GM18517 (cell line): ENCODE data around the gene FTCD.

Experiments used
- ATAC-seq: cut with Tn5 transposase; IDR thresholded peaks from one replicate; pipeline ENCODE4 v1.9.1; 2021; ENCODE audit warnings: mild to moderate bottlenecking, moderate library complexity; ENCODE audit not compliant: unreplicated experiment

The FTCD gene

DNA sequence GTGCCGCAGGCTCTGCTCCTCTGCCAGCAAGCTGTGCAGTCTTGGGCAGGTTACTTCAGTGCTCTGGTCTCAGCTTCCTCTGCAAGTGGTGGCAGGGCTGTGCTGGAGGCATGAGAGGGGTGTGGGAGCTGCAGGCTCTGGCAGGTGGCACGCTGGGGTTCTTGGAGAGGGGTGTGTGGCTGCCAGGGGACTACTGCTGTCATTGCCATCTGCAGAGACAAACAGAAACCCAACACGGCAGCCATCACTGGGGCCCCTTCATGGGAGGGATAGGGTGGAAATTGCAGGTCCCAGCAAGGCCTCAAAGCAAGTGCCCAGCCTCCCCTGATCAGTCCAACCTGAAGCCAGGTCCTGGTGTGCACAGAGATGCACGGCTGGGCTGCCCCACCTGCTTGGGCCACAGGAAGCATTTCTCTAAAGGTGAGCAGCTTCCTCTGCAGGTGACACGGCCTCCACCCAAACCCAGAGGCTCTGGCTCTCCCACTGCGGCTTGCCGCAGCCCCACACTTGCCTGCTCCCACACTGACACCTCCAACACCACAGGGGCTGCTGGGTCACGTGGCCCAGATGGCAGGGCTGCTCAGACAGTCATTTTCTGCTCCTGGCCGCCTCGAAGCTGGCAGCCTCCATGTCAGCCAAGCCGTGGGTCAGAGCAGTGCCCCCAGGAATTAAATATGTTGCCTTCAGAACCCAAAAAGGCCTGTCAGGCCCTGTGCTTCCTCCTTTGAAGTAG, 61.5 kb downstream of the FTCD start:
- no peak for ATAC-seq

GRCh38 chr21:46092811-46093667, 62.3 kb downstream of the FTCD start:
- ATAC-seq, result no peak

GRCh38 chr21:46092026-46092764, 63.2 kb downstream of the FTCD start:
- ATAC-seq, result no peak

DNA sequence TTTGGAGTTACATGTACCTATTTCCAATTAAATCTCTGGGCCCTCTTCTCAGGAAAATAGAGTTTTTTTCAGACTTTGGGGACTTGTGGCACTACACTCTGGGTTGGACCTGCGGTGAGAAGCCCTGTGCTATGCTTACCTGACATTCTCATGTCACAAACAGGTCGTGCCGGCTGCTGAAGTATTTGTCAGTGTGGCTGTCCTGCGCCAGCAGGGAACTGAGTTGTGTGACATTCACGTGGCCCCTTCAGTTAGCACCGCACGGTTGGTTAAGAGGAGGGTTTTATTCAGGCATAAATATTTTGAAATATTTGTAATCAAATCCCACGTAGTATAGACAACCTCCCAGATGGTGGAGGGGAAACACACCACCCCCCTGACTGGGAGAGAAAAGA, 63.8 kb downstream of the FTCD start:
- ATAC-seq, result no peak

- no peak for ATAC-seq
Measured at GRCh38 chr21:46091118-46091517, 64.3 kb downstream of the FTCD start.

DNA sequence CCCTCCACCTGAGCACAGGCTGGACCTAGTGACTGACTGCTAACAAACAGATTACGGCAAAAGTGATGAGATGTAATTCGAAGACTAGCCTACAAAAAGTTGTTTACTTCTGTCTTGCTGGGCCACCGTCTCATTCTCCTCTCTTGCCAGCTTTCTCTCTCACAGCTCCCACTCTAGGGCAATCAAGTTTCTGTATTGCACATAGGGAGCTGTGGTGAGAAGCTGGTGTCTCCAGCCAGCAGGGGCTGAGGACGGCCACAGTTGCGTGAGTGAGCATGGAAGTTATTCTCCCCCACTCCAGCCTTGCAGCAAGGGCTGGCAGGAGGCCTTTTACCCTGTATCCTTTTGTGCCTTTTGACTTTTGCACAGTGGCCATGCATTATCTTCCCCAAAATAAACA, 66.1 kb downstream of the FTCD start:
- no peak for ATAC-seq

DNA sequence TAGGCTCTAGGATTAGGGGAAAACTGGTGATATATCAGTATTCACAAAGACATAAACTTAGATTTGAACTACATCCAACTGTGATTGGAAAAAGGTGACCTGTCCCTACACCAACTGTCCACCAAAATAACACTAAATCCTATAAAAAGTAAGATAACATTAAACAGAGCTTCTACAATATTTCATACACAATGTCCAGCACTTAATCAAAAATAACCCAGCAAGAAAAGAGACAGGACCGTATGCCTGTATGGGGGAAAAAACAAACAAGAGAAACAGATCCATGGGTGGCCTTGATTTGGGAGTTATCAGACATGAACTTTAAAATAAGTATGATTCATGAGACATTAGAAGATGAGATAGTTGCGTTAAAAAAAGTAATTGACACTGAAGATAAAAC, 67.2 kb downstream of the FTCD start:
- ATAC-seq, result no peak

DNA sequence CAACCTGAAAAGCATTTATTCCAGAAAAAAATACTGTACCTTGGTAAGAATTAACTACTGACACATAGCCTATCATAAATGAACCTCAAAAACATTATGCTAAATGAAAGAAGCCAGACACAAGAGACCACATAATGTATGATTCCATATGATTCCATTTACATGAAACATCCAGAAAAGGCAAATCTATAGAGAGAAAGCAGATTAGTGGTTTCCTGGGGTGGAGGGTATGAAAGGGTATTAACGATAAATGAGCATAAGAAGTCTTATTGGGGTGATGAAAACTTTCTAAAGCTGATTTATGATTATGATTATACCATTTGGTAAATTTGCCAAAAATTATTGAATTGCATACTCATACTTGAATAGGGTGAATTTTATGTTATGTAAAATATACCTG, 67.7 kb downstream of the FTCD start:
- no peak for ATAC-seq
